ENCODE data around the gene EPHB1.

Gene EPHB1

GRCh38 chr3:134901461-134901860 is 106.4 kb downstream of the EPHB1 start:
- no peaks in the 10 kb centered on the region for H3K36me3 ChIP-seq (ENCODE audit: control insufficient read depth, insufficient read depth, low read length)
- no peak overlapping the region for H3K27ac ChIP-seq (ENCODE audit: insufficient read depth, low read depth, low read length, poor library complexity, severe bottlenecking)
- H3K4me3 ChIP-seq (ENCODE audit: insufficient read depth, low read depth, low read length) = no peak overlapping the region
- H3K27me3 ChIP-seq (ENCODE audit: control insufficient read depth, insufficient read depth, low read length, poor library complexity, severe bottlenecking) = no peaks in the 10 kb centered on the region
- WGBS, 2 experiments = 89 to 91% methylated on average over 2 of the region's 2 CpGs
- no peaks in the 10 kb centered on the region for H3K9me3 ChIP-seq (ENCODE audit: control insufficient read depth, low read length)
- peaks cover 10% of the 10 kb centered on the region for H3K4me1 ChIP-seq (ENCODE audit: control insufficient read depth, insufficient read depth, low read length)

- 85 to 87% methylated on average over 4 of the region's 4 CpGs for WGBS, 2 experiments
- Histone ChIP-seq H3K4me1 (ENCODE audit: control insufficient read depth, insufficient read depth, low read length) (peaks cover 12% of the 10 kb centered on the region), H3K9me3 (ENCODE audit: control insufficient read depth, low read length) (no peaks in the 10 kb centered on the region)
Measured at GRCh38 chr3:134903837-134904236, 108.8 kb downstream of the EPHB1 start.

GRCh38 chr3:134904241-134904771 is 109.2 kb downstream of the EPHB1 start:
- Histone ChIP-seq H3K27me3 (ENCODE audit: control insufficient read depth, insufficient read depth, low read length, poor library complexity, severe bottlenecking) (no peaks in the 10 kb centered on the region), H3K4me3 (ENCODE audit: insufficient read depth, low read depth, low read length) (no peak overlapping the region), H3K9me3 (ENCODE audit: control insufficient read depth, low read length) (no peaks in the 10 kb centered on the region), H3K27ac (ENCODE audit: insufficient read depth, low read depth, low read length, poor library complexity, severe bottlenecking) (no peak overlapping the region), H3K4me1 (ENCODE audit: control insufficient read depth, insufficient read depth, low read length) (peaks cover 12% of the 10 kb centered on the region), H3K36me3 (ENCODE audit: control insufficient read depth, insufficient read depth, low read length) (no peaks in the 10 kb centered on the region)
- 93% methylated on average over 6 of the region's 6 CpGs for WGBS, 2 experiments

More at GRCh38 chr3:134903837-134904236, 108.8 kb downstream of the EPHB1 start:
- Histone ChIP-seq H3K27me3 (ENCODE audit: control insufficient read depth, insufficient read depth, low read length, poor library complexity, severe bottlenecking) (no peaks in the 10 kb centered on the region), H3K4me3 (ENCODE audit: insufficient read depth, low read depth, low read length) (no peak overlapping the region), H3K36me3 (ENCODE audit: control insufficient read depth, insufficient read depth, low read length) (no peaks in the 10 kb centered on the region), H3K27ac (ENCODE audit: insufficient read depth, low read depth, low read length, poor library complexity, severe bottlenecking) (no peak overlapping the region)

- WGBS, 2 experiments = 90 to 91% methylated on average over 7 of the region's 7 CpGs
- Histone ChIP-seq H3K27ac (ENCODE audit: insufficient read depth, low read depth, low read length, poor library complexity, severe bottlenecking) (no peak overlapping the region), H3K4me3 (ENCODE audit: insufficient read depth, low read depth, low read length) (no peak overlapping the region), H3K4me1 (ENCODE audit: control insufficient read depth, insufficient read depth, low read length) (peaks cover 12% of the 10 kb centered on the region), H3K36me3 (ENCODE audit: control insufficient read depth, insufficient read depth, low read length) (no peaks in the 10 kb centered on the region), H3K9me3 (ENCODE audit: control insufficient read depth, low read length) (no peaks in the 10 kb centered on the region), H3K27me3 (ENCODE audit: control insufficient read depth, insufficient read depth, low read length, poor library complexity, severe bottlenecking) (no peaks in the 10 kb centered on the region)
Measured at GRCh38 chr3:134904776-134905646, 110.0 kb downstream of the EPHB1 start.

GRCh38 chr3:134905647-134905935 is 110.5 kb downstream of the EPHB1 start:
- Histone ChIP-seq H3K27ac (ENCODE audit: insufficient read depth, low read depth, low read length, poor library complexity, severe bottlenecking) (no peak overlapping the region), H3K27me3 (ENCODE audit: control insufficient read depth, insufficient read depth, low read length, poor library complexity, severe bottlenecking) (no peaks in the 10 kb centered on the region), H3K9me3 (ENCODE audit: control insufficient read depth, low read length) (no peaks in the 10 kb centered on the region), H3K4me3 (ENCODE audit: insufficient read depth, low read depth, low read length) (no peak overlapping the region), H3K4me1 (ENCODE audit: control insufficient read depth, insufficient read depth, low read length) (peaks cover 12% of the 10 kb centered on the region), H3K36me3 (ENCODE audit: control insufficient read depth, insufficient read depth, low read length) (no peaks in the 10 kb centered on the region)
- WGBS, 2 experiments = 95% methylated on average over 2 of the region's 2 CpGs

GRCh38 chr3:134908271-134908670 is 113.2 kb downstream of the EPHB1 start:
- H3K9me3 ChIP-seq (ENCODE audit: control insufficient read depth, low read length) = no peaks in the 10 kb centered on the region
- no peak overlapping the region for H3K27ac ChIP-seq (ENCODE audit: insufficient read depth, low read depth, low read length, poor library complexity, severe bottlenecking)
- H3K4me3 ChIP-seq (ENCODE audit: insufficient read depth, low read depth, low read length) = no peak overlapping the region
- H3K27me3 ChIP-seq (ENCODE audit: control insufficient read depth, insufficient read depth, low read length, poor library complexity, severe bottlenecking) = no peaks in the 10 kb centered on the region
- H3K36me3 ChIP-seq (ENCODE audit: control insufficient read depth, insufficient read depth, low read length) = no peaks in the 10 kb centered on the region
- peaks cover 12% of the 10 kb centered on the region for H3K4me1 ChIP-seq (ENCODE audit: control insufficient read depth, insufficient read depth, low read length)
- WGBS, 2 experiments = 57 to 67% methylated on average over 2 of the region's 2 CpGs

- H3K4me3 ChIP-seq (ENCODE audit: insufficient read depth, low read depth, low read length) = no peak overlapping the region
- WGBS, 2 experiments = 92 to 95% methylated on average over 2 of the region's 2 CpGs
- no peaks in the 10 kb centered on the region for H3K36me3 ChIP-seq (ENCODE audit: control insufficient read depth, insufficient read depth, low read length)
- no peak overlapping the region for H3K27ac ChIP-seq (ENCODE audit: insufficient read depth, low read depth, low read length, poor library complexity, severe bottlenecking)
- H3K4me1 ChIP-seq (ENCODE audit: control insufficient read depth, insufficient read depth, low read length) = peaks cover 3% of the 10 kb centered on the region
- H3K9me3 ChIP-seq (ENCODE audit: control insufficient read depth, low read length) = no peaks in the 10 kb centered on the region
- no peaks in the 10 kb centered on the region for H3K27me3 ChIP-seq (ENCODE audit: control insufficient read depth, insufficient read depth, low read length, poor library complexity, severe bottlenecking)
Measured at GRCh38 chr3:134910026-134910425, 115.0 kb downstream of the EPHB1 start.

GRCh38 chr3:134911586-134912548 is 116.8 kb downstream of the EPHB1 start:
- H3K36me3 ChIP-seq (ENCODE audit: control insufficient read depth, insufficient read depth, low read length) = no peaks in the 10 kb centered on the region
- no peak overlapping the region for H3K27ac ChIP-seq (ENCODE audit: insufficient read depth, low read depth, low read length, poor library complexity, severe bottlenecking)
- H3K4me3 ChIP-seq (ENCODE audit: insufficient read depth, low read depth, low read length) = no peak overlapping the region
- no peaks in the 10 kb centered on the region for H3K27me3 ChIP-seq (ENCODE audit: control insufficient read depth, insufficient read depth, low read length, poor library complexity, severe bottlenecking)
- H3K4me1 ChIP-seq (ENCODE audit: control insufficient read depth, insufficient read depth, low read length) = peaks cover 3% of the 10 kb centered on the region
- 94 to 95% methylated on average over 11 of the region's 11 CpGs for WGBS, 2 experiments
- H3K9me3 ChIP-seq (ENCODE audit: control insufficient read depth, low read length) = no peaks in the 10 kb centered on the region

- Histone ChIP-seq H3K4me3 (ENCODE audit: insufficient read depth, low read depth, low read length) (no peak overlapping the region), H3K4me1 (ENCODE audit: control insufficient read depth, insufficient read depth, low read length) (no peaks in the 10 kb centered on the region), H3K9me3 (ENCODE audit: control insufficient read depth, low read length) (no peaks in the 10 kb centered on the region), H3K27me3 (ENCODE audit: control insufficient read depth, insufficient read depth, low read length, poor library complexity, severe bottlenecking) (no peaks in the 10 kb centered on the region), H3K27ac (ENCODE audit: insufficient read depth, low read depth, low read length, poor library complexity, severe bottlenecking) (no peak overlapping the region), H3K36me3 (ENCODE audit: control insufficient read depth, insufficient read depth, low read length) (no peaks in the 10 kb centered on the region)
- 96% methylated on average over 37 of the region's 37 CpGs for WGBS, 2 experiments
Measured at GRCh38 chr3:134916276-134916961, 121.4 kb downstream of the EPHB1 start.
